ENCODE data around the gene HTT. TPM values are rescaled to one million over a fixed set of nuclear protein-coding genes. Genes with fewer than 3 reads are reported as not detected.

HTT gene
- total and polyA plus RNA-seq, 4 donors, result 8.6 to 39.8 (median 16.4) TPM

DNA sequence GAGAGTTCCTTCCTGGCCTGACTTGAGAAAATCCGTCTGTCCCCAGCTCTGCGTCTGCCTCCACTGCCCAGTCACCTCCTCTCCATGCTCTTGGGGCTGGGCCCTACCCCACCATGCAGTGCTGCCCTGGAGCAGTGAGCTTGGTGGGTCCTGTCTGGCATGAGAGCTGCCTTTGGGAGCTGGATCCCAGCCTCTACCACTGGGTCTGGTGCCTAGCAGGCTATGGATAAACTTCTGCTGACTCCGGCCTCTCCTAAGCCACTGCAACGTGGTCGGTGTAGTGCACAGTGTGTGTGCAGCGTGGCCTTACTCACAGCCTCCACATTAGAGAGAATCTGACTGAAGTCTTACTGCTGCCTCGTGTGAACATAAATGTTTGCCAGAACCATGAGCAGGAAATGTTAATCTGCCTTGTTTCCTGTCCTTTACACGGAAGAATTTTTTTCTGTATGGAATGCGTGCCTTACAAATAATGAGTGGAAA is 47.6 kb downstream of the HTT start:
- Histone ChIP-seq H3K9ac (ENCODE audit: low read depth in 1 of 2, low read length in 2 of 2) (no peak overlapping the region), H3K27ac (ENCODE audit: low read depth in 1 of 2, low read length in 2 of 2) (peak overlapping the region; percentile 31 to 62), H3K36me3 (ENCODE audit: control insufficient read depth in 4 of 4, insufficient read depth in 3 of 4, low read depth in 1 of 4, low read length in 3 of 4) (peaks cover 3 to 38% (median 28%) of the 10 kb centered on the region in 4 donors), H3K4me3 (ENCODE audit: low read depth in 1 of 3, low read length in 3 of 3) (no peak overlapping the region), H3K9me3 (ENCODE audit: control insufficient read depth in 4 of 4, low read length in 3 of 4) (no peaks in the 10 kb centered on the region), H3K27me3 (ENCODE audit: control insufficient read depth in 4 of 4, insufficient read depth in 4 of 4, low read length in 3 of 4) (no peaks in the 10 kb centered on the region), H3K4me1 (ENCODE audit: control insufficient read depth in 4 of 4, insufficient read depth in 4 of 4, low read length in 3 of 4) (no peaks in the 10 kb centered on the region)
- WGBS, result 70% methylated on average over 9 of the region's 9 CpGs
- TF ChIP-seq RXRA (IDR thresholded peaks at IDR 0.05), result no peak
- peak; percentile 38 for TF ChIP-seq SP1 (IDR thresholded peaks at IDR 0.05)
- TF ChIP-seq, protein P1, sequence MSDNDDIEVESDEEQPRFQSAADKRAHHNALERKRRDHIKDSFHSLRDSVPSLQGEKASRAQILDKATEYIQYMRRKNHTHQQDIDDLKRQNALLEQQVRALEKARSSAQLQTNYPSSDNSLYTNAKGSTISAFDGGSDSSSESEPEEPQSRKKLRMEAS (IDR thresholded peaks at IDR 0.05), result peak; percentile 37
- TF ChIP-seq NR2F2 (IDR thresholded peaks at IDR 0.05), result peak; percentile 30
- no peak for DNase-seq (ENCODE audit: low spot score)

DNA sequence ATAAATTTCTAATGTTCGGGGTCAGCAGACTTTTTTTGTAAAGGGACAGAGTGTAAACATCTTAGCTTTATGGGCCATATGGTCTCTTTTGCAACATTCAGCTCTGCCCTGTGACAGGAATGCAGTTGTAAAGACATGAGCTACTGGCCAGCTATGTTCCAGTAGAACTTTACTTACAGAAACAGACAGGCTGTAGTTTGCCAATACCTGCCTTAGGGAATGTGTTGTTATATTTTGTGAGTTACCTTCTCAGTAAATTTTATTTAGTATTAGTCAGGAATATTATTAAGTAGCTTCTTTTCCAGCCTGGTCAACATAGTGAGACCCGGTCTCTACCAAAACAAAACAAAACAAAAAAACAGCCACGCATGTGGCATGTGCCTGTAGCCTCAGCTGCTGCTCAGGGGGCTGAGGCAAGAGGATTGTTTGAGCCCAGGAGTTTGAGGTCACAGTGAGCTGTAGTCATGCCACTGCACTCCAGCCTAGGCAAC is 48.7 kb downstream of the HTT start:
- no peak for DNase-seq (ENCODE audit: low spot score)
- Histone ChIP-seq H3K4me1 (ENCODE audit: control insufficient read depth in 4 of 4, insufficient read depth in 4 of 4, low read length in 3 of 4) (no peaks in the 10 kb centered on the region), H3K9me3 (ENCODE audit: control insufficient read depth in 4 of 4, low read length in 3 of 4) (no peaks in the 10 kb centered on the region), H3K27ac (ENCODE audit: low read depth in 1 of 2, low read length in 2 of 2) (peak overlapping the region; percentile 62 to 66), H3K36me3 (ENCODE audit: control insufficient read depth in 4 of 4, insufficient read depth in 3 of 4, low read depth in 1 of 4, low read length in 3 of 4) (peaks cover 7 to 43% (median 28%) of the 10 kb centered on the region in 4 donors), H3K9ac (ENCODE audit: low read depth in 1 of 2, low read length in 2 of 2) (no peak overlapping the region), H3K4me3 (ENCODE audit: low read depth in 1 of 3, low read length in 3 of 3) (no peak overlapping the region), H3K27me3 (ENCODE audit: control insufficient read depth in 4 of 4, insufficient read depth in 4 of 4, low read length in 3 of 4) (no peaks in the 10 kb centered on the region)
- no peak for TF ChIP-seq HNF4A (conservative IDR thresholded peaks at IDR 0.05)
- TF ChIP-seq HNF4G (IDR thresholded peaks at IDR 0.05), result no peak
- no peak for TF ChIP-seq JUND (IDR thresholded peaks at IDR 0.05)
- TF ChIP-seq EGR1 (IDR thresholded peaks at IDR 0.05; ENCODE audit: low read depth in 2 of 2), result no peak
- TF ChIP-seq YY1 (IDR thresholded peaks at IDR 0.05), result no peak
- no peak for TF ChIP-seq GABPA (IDR thresholded peaks at IDR 0.05 in 1 of 2, conservative IDR thresholded peaks at IDR 0.05 in 1 of 2)
- TF ChIP-seq, protein P2, sequence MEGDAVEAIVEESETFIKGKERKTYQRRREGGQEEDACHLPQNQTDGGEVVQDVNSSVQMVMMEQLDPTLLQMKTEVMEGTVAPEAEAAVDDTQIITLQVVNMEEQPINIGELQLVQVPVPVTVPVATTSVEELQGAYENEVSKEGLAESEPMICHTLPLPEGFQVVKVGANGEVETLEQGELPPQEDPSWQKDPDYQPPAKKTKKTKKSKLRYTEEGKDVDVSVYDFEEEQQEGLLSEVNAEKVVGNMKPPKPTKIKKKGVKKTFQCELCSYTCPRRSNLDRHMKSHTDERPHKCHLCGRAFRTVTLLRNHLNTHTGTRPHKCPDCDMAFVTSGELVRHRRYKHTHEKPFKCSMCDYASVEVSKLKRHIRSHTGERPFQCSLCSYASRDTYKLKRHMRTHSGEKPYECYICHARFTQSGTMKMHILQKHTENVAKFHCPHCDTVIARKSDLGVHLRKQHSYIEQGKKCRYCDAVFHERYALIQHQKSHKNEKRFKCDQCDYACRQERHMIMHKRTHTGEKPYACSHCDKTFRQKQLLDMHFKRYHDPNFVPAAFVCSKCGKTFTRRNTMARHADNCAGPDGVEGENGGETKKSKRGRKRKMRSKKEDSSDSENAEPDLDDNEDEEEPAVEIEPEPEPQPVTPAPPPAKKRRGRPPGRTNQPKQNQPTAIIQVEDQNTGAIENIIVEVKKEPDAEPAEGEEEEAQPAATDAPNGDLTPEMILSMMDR (IDR thresholded peaks at IDR 0.05; ENCODE audit: low read depth, low read length, missing input control), result no peak
- WGBS, result 73% methylated on average over 3 of the region's 3 CpGs

DNA sequence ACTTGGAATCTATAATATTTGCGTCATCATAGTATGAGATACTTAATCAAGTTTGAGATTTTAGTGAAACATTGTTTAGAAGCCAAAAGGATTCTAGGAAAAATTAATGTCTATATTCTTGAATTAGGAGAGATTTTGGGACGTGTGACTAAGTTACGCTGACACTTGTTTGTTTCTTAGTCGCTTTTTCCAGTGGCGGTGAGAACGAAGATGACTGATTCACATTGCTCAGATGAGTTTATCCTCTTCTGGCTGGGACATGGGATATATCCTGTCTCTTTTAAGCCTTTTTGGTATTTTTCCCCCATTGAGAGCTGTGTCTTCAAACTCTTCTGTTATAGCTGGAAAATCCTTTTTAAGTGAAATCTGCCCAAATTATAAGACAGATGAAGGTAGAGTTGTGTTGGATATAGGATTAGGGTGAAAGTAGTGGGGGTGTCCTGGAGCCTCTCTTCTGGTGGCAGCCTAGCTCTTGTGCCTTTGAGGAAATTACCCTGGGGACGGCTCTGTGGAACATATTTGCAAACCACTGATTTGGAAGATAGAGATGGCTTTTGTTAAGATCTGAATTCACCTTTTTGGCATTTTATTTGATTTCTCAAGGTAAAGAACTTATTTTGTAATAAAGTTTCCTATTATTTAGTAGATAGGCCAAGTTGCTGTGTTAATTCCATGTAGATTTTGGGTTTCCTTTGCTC is 49.7 kb downstream of the HTT start:
- Histone ChIP-seq H3K27me3 (ENCODE audit: control insufficient read depth in 4 of 4, insufficient read depth in 4 of 4, low read length in 3 of 4) (no peaks in the 10 kb centered on the region), H3K9ac (ENCODE audit: low read depth in 1 of 2, low read length in 2 of 2) (no peak overlapping the region), H3K9me3 (ENCODE audit: control insufficient read depth in 4 of 4, low read length in 3 of 4) (no peaks in the 10 kb centered on the region), H3K36me3 (ENCODE audit: control insufficient read depth in 4 of 4, insufficient read depth in 3 of 4, low read depth in 1 of 4, low read length in 3 of 4) (peaks cover 7 to 47% (median 30%) of the 10 kb centered on the region in 4 donors), H3K4me1 (ENCODE audit: control insufficient read depth in 4 of 4, insufficient read depth in 4 of 4, low read length in 3 of 4) (no peaks in the 10 kb centered on the region), H3K27ac (ENCODE audit: low read depth in 1 of 2, low read length in 2 of 2) (no peak overlapping the region), H3K4me3 (ENCODE audit: low read depth in 1 of 3, low read length in 3 of 3) (no peak overlapping the region)
- TF ChIP-seq, protein P3, sequence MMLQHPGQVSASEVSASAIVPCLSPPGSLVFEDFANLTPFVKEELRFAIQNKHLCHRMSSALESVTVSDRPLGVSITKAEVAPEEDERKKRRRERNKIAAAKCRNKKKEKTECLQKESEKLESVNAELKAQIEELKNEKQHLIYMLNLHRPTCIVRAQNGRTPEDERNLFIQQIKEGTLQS (IDR thresholded peaks at IDR 0.05), result no peak
- TF ChIP-seq, protein P2 (IDR thresholded peaks at IDR 0.05; ENCODE audit: low read depth, low read length, missing input control), result no peak
- no peak for TF ChIP-seq RXRA (IDR thresholded peaks at IDR 0.05)
- no peak for TF ChIP-seq HNF4A (conservative IDR thresholded peaks at IDR 0.05)
- TF ChIP-seq, protein P1 (IDR thresholded peaks at IDR 0.05), result no peak
- no peak for TF ChIP-seq GABPA (IDR thresholded peaks at IDR 0.05 in 1 of 2, conservative IDR thresholded peaks at IDR 0.05 in 1 of 2)
- no peak for TF ChIP-seq RAD21 (IDR thresholded peaks at IDR 0.05)
- TF ChIP-seq, protein P4, sequence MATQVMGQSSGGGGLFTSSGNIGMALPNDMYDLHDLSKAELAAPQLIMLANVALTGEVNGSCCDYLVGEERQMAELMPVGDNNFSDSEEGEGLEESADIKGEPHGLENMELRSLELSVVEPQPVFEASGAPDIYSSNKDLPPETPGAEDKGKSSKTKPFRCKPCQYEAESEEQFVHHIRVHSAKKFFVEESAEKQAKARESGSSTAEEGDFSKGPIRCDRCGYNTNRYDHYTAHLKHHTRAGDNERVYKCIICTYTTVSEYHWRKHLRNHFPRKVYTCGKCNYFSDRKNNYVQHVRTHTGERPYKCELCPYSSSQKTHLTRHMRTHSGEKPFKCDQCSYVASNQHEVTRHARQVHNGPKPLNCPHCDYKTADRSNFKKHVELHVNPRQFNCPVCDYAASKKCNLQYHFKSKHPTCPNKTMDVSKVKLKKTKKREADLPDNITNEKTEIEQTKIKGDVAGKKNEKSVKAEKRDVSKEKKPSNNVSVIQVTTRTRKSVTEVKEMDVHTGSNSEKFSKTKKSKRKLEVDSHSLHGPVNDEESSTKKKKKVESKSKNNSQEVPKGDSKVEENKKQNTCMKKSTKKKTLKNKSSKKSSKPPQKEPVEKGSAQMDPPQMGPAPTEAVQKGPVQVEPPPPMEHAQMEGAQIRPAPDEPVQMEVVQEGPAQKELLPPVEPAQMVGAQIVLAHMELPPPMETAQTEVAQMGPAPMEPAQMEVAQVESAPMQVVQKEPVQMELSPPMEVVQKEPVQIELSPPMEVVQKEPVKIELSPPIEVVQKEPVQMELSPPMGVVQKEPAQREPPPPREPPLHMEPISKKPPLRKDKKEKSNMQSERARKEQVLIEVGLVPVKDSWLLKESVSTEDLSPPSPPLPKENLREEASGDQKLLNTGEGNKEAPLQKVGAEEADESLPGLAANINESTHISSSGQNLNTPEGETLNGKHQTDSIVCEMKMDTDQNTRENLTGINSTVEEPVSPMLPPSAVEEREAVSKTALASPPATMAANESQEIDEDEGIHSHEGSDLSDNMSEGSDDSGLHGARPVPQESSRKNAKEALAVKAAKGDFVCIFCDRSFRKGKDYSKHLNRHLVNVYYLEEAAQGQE (IDR thresholded peaks at IDR 0.05), result no peak
- TF ChIP-seq NR2F2 (IDR thresholded peaks at IDR 0.05), result no peak
- TF ChIP-seq HNF4G (IDR thresholded peaks at IDR 0.05), result no peak
- TF ChIP-seq EGR1 (IDR thresholded peaks at IDR 0.05; ENCODE audit: low read depth in 2 of 2), result no peak
- TF ChIP-seq TAF1 (conservative IDR thresholded peaks at IDR 0.05), result no peak
- no peak for TF ChIP-seq FOXA1 (IDR thresholded peaks at IDR 0.05)
- TF ChIP-seq JUND (IDR thresholded peaks at IDR 0.05), result no peak
- no peak for DNase-seq (ENCODE audit: low spot score)
- 90% methylated on average over 7 of the region's 7 CpGs for WGBS
